HFFc6 (cell line): Measurements from ENCODE around the gene IMPACT. TPM values are rescaled to one million over a fixed set of nuclear protein-coding genes. Genes with fewer than 3 reads are reported as not detected.

Experiments used
- DNase-seq: peaks from one replicate; pipeline ENCODE4 v3.0.0-alpha.2; 2018
- H3K27ac Mint-ChIP-seq: 2 replicates; pipeline ENCODE4 v1.8.0; 2020; ENCODE audit warnings: mild to moderate bottlenecking, mixed read lengths
- H3K27me3 Mint-ChIP-seq: 2 replicates; pipeline ENCODE4 v1.8.0; 2021; ENCODE audit warnings: mild to moderate bottlenecking, moderate library complexity, mixed read lengths; ENCODE audit not compliant: insufficient read depth
- H3K36me3 Mint-ChIP-seq: 2 replicates; pipeline ENCODE4 v1.8.0; 2021; ENCODE audit warnings: low read depth, mixed read lengths
- H3K4me1 Mint-ChIP-seq: 2 replicates; pipeline ENCODE4 v1.8.0; 2020; ENCODE audit warnings: low read depth, mixed read lengths
- H3K4me3 Mint-ChIP-seq: 2 replicates; pipeline ENCODE4 v1.8.0; 2020; ENCODE audit warnings: mild to moderate bottlenecking, moderate library complexity, mixed read lengths
- H3K9me3 Mint-ChIP-seq: 2 replicates; pipeline ENCODE4 v1.8.0; 2020; ENCODE audit warnings: mild to moderate bottlenecking, mixed read lengths
- total RNA-seq, 6 experiments: library from RNA; stranded (reverse); fragmentation: NEBNext Ultra II Directional; extraction: Animal tissue kit (Norgen Biotek cat#: 25700); gene quantifications; 2 replicates in 1 of 6; 3 replicates in 5 of 6; pipeline ENCODE4 v1.2.3, GENCODE V29; 2021
- TF ChIP-seq, protein P1 (sequence below): fragments of 200-600 bp; sonication (generic); IDR thresholded peaks from 2 replicates; pipeline ENCODE4 v1.5.0; 2021; ENCODE audit warnings: antibody characterized with exemption, mild to moderate bottlenecking

Gene IMPACT
- total RNA-seq, 6 experiments from 2014 or later, result 37.5 to 49.6 (median 45.6) TPM

DNA sequence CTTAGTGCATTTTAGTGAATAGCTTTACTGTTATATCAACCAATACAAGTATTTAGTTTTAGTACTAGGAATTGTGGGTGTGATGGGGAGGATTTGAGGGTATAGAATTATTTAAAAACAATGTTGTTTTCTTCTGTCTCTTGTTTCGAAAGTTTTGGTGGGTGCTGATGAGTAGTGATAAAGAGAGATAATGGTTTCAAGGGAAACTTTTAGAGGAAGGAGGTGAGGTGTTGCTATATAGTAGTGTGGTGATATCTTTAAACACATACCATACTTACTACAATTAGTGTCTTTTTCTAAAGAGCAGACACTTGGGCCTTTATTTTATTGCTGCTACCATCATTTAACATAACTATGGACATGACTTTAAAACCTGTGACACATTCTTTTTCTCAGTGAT lies 10.5 kb downstream of the IMPACT start:
- DNase-seq, result no peak
- TF ChIP-seq, protein P1, sequence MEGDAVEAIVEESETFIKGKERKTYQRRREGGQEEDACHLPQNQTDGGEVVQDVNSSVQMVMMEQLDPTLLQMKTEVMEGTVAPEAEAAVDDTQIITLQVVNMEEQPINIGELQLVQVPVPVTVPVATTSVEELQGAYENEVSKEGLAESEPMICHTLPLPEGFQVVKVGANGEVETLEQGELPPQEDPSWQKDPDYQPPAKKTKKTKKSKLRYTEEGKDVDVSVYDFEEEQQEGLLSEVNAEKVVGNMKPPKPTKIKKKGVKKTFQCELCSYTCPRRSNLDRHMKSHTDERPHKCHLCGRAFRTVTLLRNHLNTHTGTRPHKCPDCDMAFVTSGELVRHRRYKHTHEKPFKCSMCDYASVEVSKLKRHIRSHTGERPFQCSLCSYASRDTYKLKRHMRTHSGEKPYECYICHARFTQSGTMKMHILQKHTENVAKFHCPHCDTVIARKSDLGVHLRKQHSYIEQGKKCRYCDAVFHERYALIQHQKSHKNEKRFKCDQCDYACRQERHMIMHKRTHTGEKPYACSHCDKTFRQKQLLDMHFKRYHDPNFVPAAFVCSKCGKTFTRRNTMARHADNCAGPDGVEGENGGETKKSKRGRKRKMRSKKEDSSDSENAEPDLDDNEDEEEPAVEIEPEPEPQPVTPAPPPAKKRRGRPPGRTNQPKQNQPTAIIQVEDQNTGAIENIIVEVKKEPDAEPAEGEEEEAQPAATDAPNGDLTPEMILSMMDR, result no peak
- no peak overlapping the region for H3K27ac Mint-ChIP-seq
- no peaks in the 10 kb centered on the region for H3K9me3 Mint-ChIP-seq
- H3K36me3 Mint-ChIP-seq, result peaks cover 21% of the 10 kb centered on the region
- H3K4me1 Mint-ChIP-seq, result no peaks in the 10 kb centered on the region
- H3K27me3 Mint-ChIP-seq, result no peaks in the 10 kb centered on the region
- H3K4me3 Mint-ChIP-seq, result no peak overlapping the region

DNA sequence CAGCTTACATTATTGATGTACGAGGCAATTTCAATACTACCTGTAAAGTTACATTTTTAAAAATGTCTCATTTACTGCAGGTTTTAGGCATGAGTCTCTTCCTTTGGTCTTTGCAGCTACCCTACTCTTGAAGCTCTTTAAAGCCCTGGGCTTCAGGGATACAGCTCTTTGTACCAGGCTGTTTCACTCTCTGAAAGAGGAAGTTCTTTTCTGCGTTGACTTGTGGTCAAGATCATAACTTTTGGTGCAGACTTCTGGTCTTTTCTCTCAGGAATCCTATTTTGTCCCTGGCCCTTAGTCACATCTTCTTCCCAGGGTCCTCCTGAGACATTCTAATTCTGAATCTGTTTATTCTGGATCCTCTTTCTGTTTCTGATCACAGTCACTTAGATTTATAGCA lies 17.4 kb downstream of the IMPACT start:
- DNase-seq, result no peak
- H3K4me1 Mint-ChIP-seq, result no peaks in the 10 kb centered on the region
- no peak overlapping the region for H3K27ac Mint-ChIP-seq
- H3K9me3 Mint-ChIP-seq, result no peaks in the 10 kb centered on the region
- no peaks in the 10 kb centered on the region for H3K27me3 Mint-ChIP-seq
- H3K36me3 Mint-ChIP-seq, result peaks cover 21% of the 10 kb centered on the region
- H3K4me3 Mint-ChIP-seq, result no peak overlapping the region
- TF ChIP-seq, protein P1, result no peak

DNA sequence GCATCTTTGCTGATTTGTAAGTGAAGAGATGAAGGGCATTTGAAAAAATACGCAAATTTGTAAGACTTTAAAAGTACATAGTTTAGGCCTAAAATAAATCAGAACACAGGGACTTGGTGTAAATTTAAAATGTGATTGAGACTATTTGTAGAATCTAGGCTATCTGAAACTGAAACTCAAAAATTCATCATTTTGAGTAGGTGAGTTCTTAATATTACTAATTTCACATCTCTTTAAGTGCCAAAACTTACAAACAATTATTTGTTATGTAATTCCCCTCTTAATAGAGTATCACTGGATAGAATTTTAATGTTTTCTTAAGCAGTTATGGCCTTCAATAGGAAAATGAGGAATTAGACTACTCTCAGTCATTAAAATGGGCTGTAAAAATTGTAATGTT lies 20.0 kb downstream of the IMPACT start:
- no peak for DNase-seq

DNA sequence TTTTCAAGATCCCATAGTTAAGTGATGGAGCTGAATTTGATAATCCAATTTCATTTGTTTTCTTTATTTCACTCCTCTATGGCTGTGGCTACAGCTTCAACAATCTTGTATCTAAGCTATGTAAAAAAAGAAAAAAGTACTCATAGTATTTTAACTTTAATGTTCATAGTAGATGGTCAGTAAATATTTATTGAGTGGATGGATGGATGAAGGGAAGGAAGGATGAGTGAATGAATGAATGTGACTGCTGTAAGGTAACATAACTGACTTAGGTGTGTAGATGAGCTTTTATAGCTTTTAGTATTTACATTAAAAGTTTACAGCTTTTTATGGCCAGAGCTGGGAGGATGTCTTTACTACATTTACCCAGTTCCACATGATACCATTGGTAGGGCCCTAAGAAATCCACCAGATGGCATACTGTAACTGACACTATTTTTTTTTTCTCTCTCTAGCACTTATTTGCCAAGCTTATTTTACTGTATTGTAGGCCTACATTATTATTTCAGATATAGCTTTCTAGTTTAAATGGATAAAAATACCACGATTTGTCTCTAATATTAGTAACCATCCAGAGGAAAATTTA lies 20.6 kb downstream of the IMPACT start:
- Mint-ChIP-seq H3K27me3 (no peaks in the 10 kb centered on the region), H3K9me3 (no peaks in the 10 kb centered on the region), H3K27ac (no peak overlapping the region), H3K4me3 (no peak overlapping the region), H3K36me3 (peaks cover 23% of the 10 kb centered on the region), H3K4me1 (no peaks in the 10 kb centered on the region)
- TF ChIP-seq, protein P1, result peak; percentile 56
- no peak for DNase-seq

More for the DNA sequence above, 20.0 kb downstream of the IMPACT start:
- no peaks in the 10 kb centered on the region for H3K9me3 Mint-ChIP-seq
- no peaks in the 10 kb centered on the region for H3K27me3 Mint-ChIP-seq
- no peak overlapping the region for H3K27ac Mint-ChIP-seq
- peaks cover 28% of the 10 kb centered on the region for H3K36me3 Mint-ChIP-seq
- no peak overlapping the region for H3K4me3 Mint-ChIP-seq
- H3K4me1 Mint-ChIP-seq, result no peaks in the 10 kb centered on the region
- TF ChIP-seq, protein P1, result no peak

DNA sequence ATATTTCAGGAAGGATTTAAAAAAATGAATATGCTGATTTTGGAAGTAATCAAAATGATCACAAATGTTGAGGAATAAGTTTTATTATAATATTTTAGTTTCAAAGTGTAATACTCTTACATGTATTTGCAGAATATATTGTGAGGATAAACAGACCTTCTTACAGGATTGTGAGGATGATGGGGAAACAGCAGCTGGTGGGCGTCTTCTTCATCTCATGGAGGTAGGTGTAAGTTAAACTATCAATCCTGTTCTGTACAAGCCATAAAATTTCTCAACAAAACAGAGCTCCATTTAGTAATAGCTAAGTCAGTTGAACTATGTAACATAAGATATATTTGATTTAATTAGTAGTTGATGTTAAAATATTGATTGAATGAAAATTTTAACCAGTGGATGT lies 21.5 kb downstream of the IMPACT start:
- H3K9me3 Mint-ChIP-seq, result no peaks in the 10 kb centered on the region
- no peak overlapping the region for H3K4me3 Mint-ChIP-seq
- DNase-seq, result no peak
- TF ChIP-seq, protein P1, result no peak
- no peaks in the 10 kb centered on the region for H3K27me3 Mint-ChIP-seq
- H3K4me1 Mint-ChIP-seq, result no peaks in the 10 kb centered on the region
- no peak overlapping the region for H3K27ac Mint-ChIP-seq
- H3K36me3 Mint-ChIP-seq, result peaks cover 23% of the 10 kb centered on the region
